A549 (cell line): Measurements from ENCODE around the gene PLA2G4B. TPM values are rescaled to one million over a fixed set of nuclear protein-coding genes. Genes with fewer than 3 reads are reported as not detected.

Experiments used
- ATAC-seq, 2 experiments: fragments of 200-7000 bp in 1 of 2; fragments of >200 bp in 1 of 2; cut with Nextera tagmentation in 1 of 2; cut with Tn5 transposase in 1 of 2; 3 replicates each; pipeline versions ENCODE4 v1.8.0 to v1.9.1; 2018 to 2020; ENCODE audit warnings: mild to moderate bottlenecking in 1 of 2, moderate library complexity in 1 of 2
- CTCF ChIA-PET: fragments of 300-600 bp; sonication (Branson Sonifier 250); formaldehyde crosslinking; extraction: SDS; loops from one replicate; lab custom pipeline; 2021; ENCODE audit warnings: antibody characterized with exemption, inconsistent platforms; lab: Yijun Ruan, JAX
- POLR2A ChIA-PET: fragments of 350-600 bp; formaldehyde crosslinking; extraction: SDS; loops from one replicate; lab custom pipeline; 2021; ENCODE audit warnings: antibody characterized with exemption, inconsistent platforms; lab: Yijun Ruan, JAX
- DNase-seq, 2 experiments: peaks; one replicate each; pipeline versions ENCODE4 v3.0.0 to v3.0.0-alpha.2; 2011 to 2016; ENCODE audit warnings: low read depth in 1 of 2, low spot score in 1 of 2
- FAIRE-seq: peaks from 2 replicates; lab custom pipeline; 2011; peaks lifted over from hg19 to GRCh38; lab: Jason Lieb, UNC
- H3K27ac ChIP-seq, 2 experiments: fragments of >200 bp; sonication (Bioruptor Twin); formaldehyde crosslinking; 3 replicates each; pipeline ENCODE4 v1.5.1; 2016 to 2017
- H3K4me1 ChIP-seq: fragments of >200 bp; sonication (Bioruptor Twin); formaldehyde crosslinking; 3 replicates; pipeline ENCODE4 v1.6.1; 2016
- H3K4me2 ChIP-seq: fragments of >200 bp; sonication (Bioruptor Twin); formaldehyde crosslinking; 3 replicates; pipeline ENCODE4 v1.6.1; 2016
- H3K4me3 ChIP-seq: fragments of >200 bp; sonication (Bioruptor Twin); formaldehyde crosslinking; 3 replicates; pipeline ENCODE4 v1.5.1; 2016
- H3K9me3 ChIP-seq: fragments of >200 bp; sonication (Bioruptor Twin); formaldehyde crosslinking; 3 replicates; pipeline ENCODE4 v1.6.1; 2016
- CBX2 ChIP-seq: fragments of 200-600 bp; sonication (generic); IDR thresholded peaks from 2 replicates; pipeline ENCODE4 v1.6.1; 2016; ENCODE audit warnings: low read depth, mild to moderate bottlenecking, borderline replicate concordance
- CHD2 ChIP-seq: fragments of 150-350 bp; IDR thresholded peaks from 2 replicates; pipeline ENCODE4 v1.6.1; 2014; ENCODE audit warnings: low read length; ENCODE audit not compliant: partially characterized antibody
- EHMT2 ChIP-seq: fragments of 200-600 bp; sonication (generic); IDR thresholded peaks from 2 replicates; pipeline ENCODE4 v1.6.1; 2016; ENCODE audit warnings: antibody characterized with exemption, low read depth, mild to moderate bottlenecking, moderate library complexity
- FOSL2 ChIP-seq, 2 experiments: fragments of 450-650 bp in 1 of 2; fragments of >200 bp in 1 of 2; sonication (Bioruptor Twin) in 1 of 2; formaldehyde crosslinking; IDR thresholded peaks; 2 replicates each; pipeline versions ENCODE4 v1.5.0 to v1.6.1; 2016 to 2020; ENCODE audit warnings: mild to moderate bottlenecking in 1 of 2, moderate library complexity in 1 of 2
- FOXS1 ChIP-seq: fragments of 250-450 bp; sonication (Bioruptor Pico); IDR thresholded peaks from 2 replicates; pipeline ENCODE4 v1.5.0; 2020; ENCODE audit warnings: mild to moderate bottlenecking, moderate library complexity
- GATA3 ChIP-seq: IDR thresholded peaks from 2 replicates; pipeline ENCODE4 v1.6.1; 2012; ENCODE audit warnings: borderline replicate concordance
- HDAC2 ChIP-seq: fragments of 200-600 bp; sonication (generic); IDR thresholded peaks from 2 replicates; pipeline ENCODE4 v1.6.1; 2016
- HOXB13 ChIP-seq: fragments of 250-450 bp; sonication (Bioruptor Pico); IDR thresholded peaks from 2 replicates; pipeline ENCODE4 v1.5.0; 2020; ENCODE audit warnings: low read depth, mild to moderate bottlenecking, moderate library complexity
- MAFK ChIP-seq: fragments of 450-650 bp; IDR thresholded peaks from 2 replicates; pipeline ENCODE4 v1.6.1; 2014; ENCODE audit not compliant: partially characterized antibody
- MYC ChIP-seq: IDR thresholded peaks from 2 replicates; pipeline ENCODE4 v1.6.1; 2012; ENCODE audit warnings: mild to moderate bottlenecking, inconsistent platforms, low read length, improper control_type of control experiment, borderline replicate concordance
- PHF8 ChIP-seq: fragments of 200-600 bp; sonication (generic); IDR thresholded peaks from 2 replicates; pipeline ENCODE4 v1.6.1; 2016; ENCODE audit warnings: low read depth, mild to moderate bottlenecking, antibody characterized with exemption, moderate library complexity, borderline replicate concordance
- POLR2A ChIP-seq: IDR thresholded peaks from 2 replicates; pipeline ENCODE4 v1.6.1; 2012; ENCODE audit warnings: mild to moderate bottlenecking, low read length
- RAD21 ChIP-seq, 2 experiments: fragments of >200 bp in 1 of 2; sonication (Bioruptor Twin) in 1 of 2; formaldehyde crosslinking in 1 of 2; IDR thresholded peaks in 1 of 2; conservative IDR thresholded peaks in 1 of 2; 2 replicates in 1 of 2; 3 replicates in 1 of 2; pipeline ENCODE4 v1.6.1; 2012 to 2018; ENCODE audit warnings: inconsistent platforms in 1 of 2
- RARB ChIP-seq: fragments of 250-450 bp; sonication (Bioruptor Pico); IDR thresholded peaks from 2 replicates; pipeline ENCODE4 v1.8.0; 2021; ENCODE audit warnings: mild to moderate bottlenecking, moderate library complexity
- RNF2 ChIP-seq: fragments of 200-600 bp; sonication (generic); IDR thresholded peaks from 2 replicates; pipeline ENCODE4 v1.6.1; 2016; ENCODE audit warnings: low read depth, mild to moderate bottlenecking, antibody characterized with exemption, moderate library complexity, borderline replicate concordance
- SREBF2 ChIP-seq: fragments of 450-650 bp; IDR thresholded peaks from 2 replicates; pipeline ENCODE4 v1.6.1; 2014; ENCODE audit warnings: mild to moderate bottlenecking, moderate library complexity
- ZC3H11A ChIP-seq: fragments of 450-650 bp; IDR thresholded peaks from 2 replicates; pipeline ENCODE4 v1.6.1; 2014; ENCODE audit warnings: antibody characterized with exemption, mild to moderate bottlenecking
- ZNF302 ChIP-seq: fragments of 250-450 bp; sonication (Bioruptor Pico); IDR thresholded peaks from 2 replicates; pipeline ENCODE4 v1.9.0; 2021; ENCODE audit warnings: inconsistent platforms, mild to moderate bottlenecking, moderate library complexity
- WGBS: methylation state at CpG from one replicate; pipeline ENCODE4 v1.1.6; 2017; ENCODE audit errors: missing lambda C conversion rate; 5-methylcytosine and 5-hydroxymethylcytosine counted together
- polyA plus RNA-seq, 4 experiments: library from polyadenylated mRNA; depleted of rRNA in 3 of 4; stranded (reverse); fragments of >200 nt; fragmentation: RNase III in 1 of 4; extraction: RNeasy Plus Mini Kit Qiagen cat#74134 plus additional on column Dnase treatment in 1 of 4; gene quantifications; 2 replicates in 3 of 4; 3 replicates in 1 of 4; pipeline ENCODE4 v1.2.3, GENCODE V29; 2011 to 2017
- TF ChIP-seq, protein P1 (sequence below): IDR thresholded peaks from 2 replicates; pipeline ENCODE4 v1.6.1; 2012
- TF ChIP-seq, protein P2 (sequence below): fragments of 150-350 bp; IDR thresholded peaks from 2 replicates; pipeline ENCODE4 v1.6.1; 2014; ENCODE audit warnings: low read depth, mild to moderate bottlenecking, low read length
- TF ChIP-seq, protein P3 (sequence below): fragments of 250-450 bp; sonication (Bioruptor Pico); IDR thresholded peaks from 2 replicates; pipeline ENCODE4 v1.5.0; 2021; ENCODE audit warnings: mild to moderate bottlenecking, moderate library complexity, borderline replicate concordance

PLA2G4B gene
- polyA plus RNA-seq, 2 of the 4 experiments (the other 2 are of a cell fraction), result 2.2 to 2.6 TPM

DNA sequence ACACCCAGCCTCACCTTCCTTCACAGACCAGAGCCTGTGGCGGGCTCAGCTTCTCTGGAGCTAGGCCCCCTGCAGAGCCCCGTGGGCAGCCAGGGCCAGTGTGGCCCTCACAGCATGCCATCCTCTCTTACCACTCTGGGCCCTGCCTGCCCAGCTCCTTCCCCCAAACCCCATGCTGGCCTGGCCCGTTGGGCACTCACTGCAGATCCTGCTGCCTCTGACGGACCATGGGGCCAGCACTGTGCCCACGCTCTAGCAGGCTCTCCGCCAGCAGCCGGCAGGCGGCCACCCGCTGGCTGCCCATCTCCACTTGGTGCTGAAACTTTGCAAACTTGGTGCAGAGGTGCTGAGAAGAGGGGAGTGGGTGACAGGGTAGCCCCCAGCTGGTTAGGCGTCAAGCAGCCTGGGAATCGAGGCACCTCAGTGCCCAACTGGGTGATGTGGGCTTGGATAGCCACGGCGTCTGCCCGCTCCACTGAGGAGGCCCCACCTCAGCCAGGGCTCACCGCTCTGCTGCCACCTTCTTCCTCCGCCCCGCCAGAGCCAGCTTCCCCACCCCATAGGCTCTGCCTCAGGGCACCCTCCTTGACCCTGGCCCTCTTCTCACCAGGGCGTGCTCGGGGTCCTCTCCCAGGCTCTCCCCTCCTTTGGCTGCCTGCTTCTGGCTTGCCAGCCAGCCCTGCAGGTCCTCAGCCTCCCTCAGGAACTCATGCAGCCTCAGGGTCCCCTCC lies 32.7 kb downstream of the PLA2G4B start (continued):
- TF ChIP-seq RARB, result no peak
- TF ChIP-seq GATA3, result no peak
- no peak for TF ChIP-seq ZNF302 (CRISPR knock-in tag)
- TF ChIP-seq RNF2, result no peak
- TF ChIP-seq, all 56 proteins: peak for 0

DNA sequence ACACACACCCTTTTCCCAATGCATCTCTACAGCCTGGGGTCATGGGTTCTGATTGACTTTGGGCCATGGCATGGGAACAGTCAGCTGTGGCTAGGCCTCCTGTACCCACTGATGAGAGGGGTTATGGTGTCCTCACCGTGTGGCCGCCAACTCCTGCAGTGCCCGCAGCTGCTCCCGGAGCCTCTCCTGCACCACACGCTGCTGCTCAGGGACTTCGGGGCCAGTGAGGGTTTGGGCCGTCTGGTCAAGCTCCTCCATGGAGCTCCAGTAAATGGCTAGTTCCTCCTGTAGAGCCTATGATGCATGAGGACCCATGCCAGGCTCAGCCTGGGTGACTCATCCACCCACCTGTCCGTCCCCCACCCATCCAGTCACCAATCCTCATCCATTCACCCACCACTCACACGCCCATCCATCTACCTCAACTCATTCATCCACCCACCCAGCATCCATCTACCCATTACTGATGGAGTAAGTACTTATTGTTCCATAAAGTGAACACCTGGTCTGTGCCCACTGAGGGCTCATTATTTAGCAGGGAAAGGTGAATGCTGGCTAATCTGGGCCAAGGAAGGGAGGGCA lies 33.6 kb downstream of the PLA2G4B start:
- H3K4me2 ChIP-seq, result no peak overlapping the region
- H3K4me3 ChIP-seq, result no peak overlapping the region
- ChIA-PET CTCF (interaction anchor here (0.6 to 2.7 kb wide), 2 partner anchors 32 to 989 kb away, joined by 4 to 7 read pairs; no protein-coding TSS in a partner anchor), POLR2A (no interaction called here)
- WGBS, result 54% methylated on average over 7 of the region's 9 CpGs
- H3K27ac ChIP-seq, result no peak overlapping the region
- H3K9me3 ChIP-seq, result no peaks in the 10 kb centered on the region
- ATAC-seq, result no peak
- no peaks in the 10 kb centered on the region for H3K4me1 ChIP-seq
- no peak for DNase-seq
- no peak for TF ChIP-seq RAD21 (conservative IDR thresholded peaks at IDR 0.05 in 1 of 2, IDR thresholded peaks at IDR 0.05 in 1 of 2)
- TF ChIP-seq HOXB13 (CRISPR knock-in tag), result no peak
- no peak for FAIRE-seq

DNA sequence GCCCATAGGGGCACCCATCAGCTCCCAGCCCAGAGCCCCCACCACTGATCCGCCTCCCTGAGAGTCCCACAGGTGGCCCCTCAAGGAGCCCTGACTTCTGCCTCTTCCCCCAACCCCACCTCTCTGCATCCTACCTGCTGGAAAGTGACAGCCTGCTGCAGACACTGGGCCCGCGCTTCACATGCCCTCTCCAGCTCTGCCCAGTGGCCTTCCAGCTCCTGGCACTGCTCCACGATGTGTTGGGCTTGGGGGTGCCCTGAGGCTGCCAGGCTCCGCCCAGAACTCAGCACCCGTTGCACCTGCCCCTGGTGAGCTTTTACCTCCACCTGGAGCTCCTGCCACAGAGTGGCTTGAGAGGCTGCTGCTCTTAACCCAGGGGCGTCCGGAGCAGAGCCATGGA lies 35.1 kb downstream of the PLA2G4B start:
- no peak overlapping the region for H3K4me3 ChIP-seq
- no peak overlapping the region for H3K4me2 ChIP-seq
- H3K4me1 ChIP-seq, result no peaks in the 10 kb centered on the region
- DNase-seq (no peak), FAIRE-seq (no peak), ATAC-seq (no peak)
- 68% methylated on average over 2 of the region's 8 CpGs for WGBS
- no peak overlapping the region for H3K27ac ChIP-seq
- H3K9me3 ChIP-seq, result no peaks in the 10 kb centered on the region
- POLR2A ChIA-PET, result no interaction called here
- no peak for TF ChIP-seq CHD2
- TF ChIP-seq FOXS1 (CRISPR knock-in tag), result no peak
- TF ChIP-seq SREBF2, result no peak
- TF ChIP-seq MAFK, result no peak
- CTCF ChIA-PET, result interaction anchor here (0.9 to 2.7 kb wide), 2 partner anchors 31 to 195 kb away, joined by 3 to 7 read pairs; no protein-coding TSS in a partner anchor

DNA sequence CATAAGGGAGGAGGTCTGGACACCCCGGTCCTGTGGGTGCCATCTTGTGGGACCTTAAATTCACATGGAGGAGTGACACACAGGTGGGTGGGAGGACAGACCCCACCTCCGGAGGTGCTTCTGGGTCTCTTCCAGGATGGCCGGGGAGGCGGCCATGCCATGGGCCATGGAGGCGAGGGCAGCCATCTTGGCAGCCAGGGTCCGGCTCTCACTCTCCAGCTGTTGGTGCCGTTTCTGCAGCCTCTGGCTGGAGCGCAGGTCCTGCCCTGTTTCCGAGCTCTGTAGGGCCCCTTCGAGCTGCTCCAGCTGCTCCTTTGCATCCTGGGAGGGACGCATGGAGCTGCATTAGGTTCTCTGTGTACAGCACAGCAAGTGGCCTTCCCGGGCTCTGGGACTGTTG lies 36.1 kb downstream of the PLA2G4B start:
- WGBS, result 77% methylated on average over 9 of the region's 12 CpGs
- Histone ChIP-seq H3K9me3 (no peaks in the 10 kb centered on the region), H3K4me2 (no peak overlapping the region), H3K27ac (no peak overlapping the region), H3K4me1 (no peaks in the 10 kb centered on the region), H3K4me3 (no peak overlapping the region)
- no peak for TF ChIP-seq POLR2A
- TF ChIP-seq PHF8, result no peak
- TF ChIP-seq CBX2, result no peak
- no peak for TF ChIP-seq ZC3H11A
- TF ChIP-seq, protein P1, sequence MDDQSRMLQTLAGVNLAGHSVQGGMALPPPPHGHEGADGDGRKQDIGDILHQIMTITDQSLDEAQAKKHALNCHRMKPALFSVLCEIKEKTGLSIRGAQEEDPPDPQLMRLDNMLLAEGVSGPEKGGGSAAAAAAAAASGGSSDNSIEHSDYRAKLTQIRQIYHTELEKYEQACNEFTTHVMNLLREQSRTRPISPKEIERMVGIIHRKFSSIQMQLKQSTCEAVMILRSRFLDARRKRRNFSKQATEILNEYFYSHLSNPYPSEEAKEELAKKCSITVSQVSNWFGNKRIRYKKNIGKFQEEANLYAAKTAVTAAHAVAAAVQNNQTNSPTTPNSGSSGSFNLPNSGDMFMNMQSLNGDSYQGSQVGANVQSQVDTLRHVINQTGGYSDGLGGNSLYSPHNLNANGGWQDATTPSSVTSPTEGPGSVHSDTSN, result no peak
- TF ChIP-seq GATA3, result no peak
- no peak for TF ChIP-seq HDAC2
- TF ChIP-seq MYC, result no peak
- no peak for TF ChIP-seq EHMT2
- TF ChIP-seq FOSL2 (IDR thresholded peaks at IDR 0.05), result no peak
- TF ChIP-seq FOSL2 (CRISPR knock-in tag; IDR thresholded peaks at IDR 0.05), result no peak
- TF ChIP-seq ZNF302 (CRISPR knock-in tag), result no peak
- TF ChIP-seq, protein P2, sequence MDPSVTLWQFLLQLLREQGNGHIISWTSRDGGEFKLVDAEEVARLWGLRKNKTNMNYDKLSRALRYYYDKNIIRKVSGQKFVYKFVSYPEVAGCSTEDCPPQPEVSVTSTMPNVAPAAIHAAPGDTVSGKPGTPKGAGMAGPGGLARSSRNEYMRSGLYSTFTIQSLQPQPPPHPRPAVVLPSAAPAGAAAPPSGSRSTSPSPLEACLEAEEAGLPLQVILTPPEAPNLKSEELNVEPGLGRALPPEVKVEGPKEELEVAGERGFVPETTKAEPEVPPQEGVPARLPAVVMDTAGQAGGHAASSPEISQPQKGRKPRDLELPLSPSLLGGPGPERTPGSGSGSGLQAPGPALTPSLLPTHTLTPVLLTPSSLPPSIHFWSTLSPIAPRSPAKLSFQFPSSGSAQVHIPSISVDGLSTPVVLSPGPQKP, result no peak
- TF ChIP-seq, protein P3, sequence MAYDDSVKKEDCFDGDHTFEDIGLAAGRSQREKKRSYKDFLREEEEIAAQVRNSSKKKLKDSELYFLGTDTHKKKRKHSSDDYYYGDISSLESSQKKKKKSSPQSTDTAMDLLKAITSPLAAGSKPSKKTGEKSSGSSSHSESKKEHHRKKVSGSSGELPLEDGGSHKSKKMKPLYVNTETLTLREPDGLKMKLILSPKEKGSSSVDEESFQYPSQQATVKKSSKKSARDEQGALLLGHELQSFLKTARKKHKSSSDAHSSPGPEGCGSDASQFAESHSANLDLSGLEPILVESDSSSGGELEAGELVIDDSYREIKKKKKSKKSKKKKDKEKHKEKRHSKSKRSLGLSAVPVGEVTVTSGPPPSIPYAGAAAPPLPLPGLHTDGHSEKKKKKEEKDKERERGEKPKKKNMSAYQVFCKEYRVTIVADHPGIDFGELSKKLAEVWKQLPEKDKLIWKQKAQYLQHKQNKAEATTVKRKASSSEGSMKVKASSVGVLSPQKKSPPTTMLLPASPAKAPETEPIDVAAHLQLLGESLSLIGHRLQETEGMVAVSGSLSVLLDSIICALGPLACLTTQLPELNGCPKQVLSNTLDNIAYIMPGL (CRISPR knock-in tag), result no peak
- TF ChIP-seq MAFK, result no peak
- ChIA-PET POLR2A (no interaction called here), CTCF (interaction anchor here (0.9 to 2.7 kb wide), 3 partner anchors 13 to 102 kb away, joined by 3 to 7 read pairs (median 3); no protein-coding TSS in a partner anchor)
- no peak for ATAC-seq
- no peak for DNase-seq
- FAIRE-seq, result no peak
